GM18907 (cell line): ENCODE measurements around the gene TWIST1.

Experiments
- ATAC-seq: cut with Tn5 transposase; IDR thresholded peaks from one replicate; pipeline ENCODE4 v1.9.1; 2021; ENCODE audit warnings: mild to moderate bottlenecking, moderate library complexity; ENCODE audit not compliant: unreplicated experiment

The TWIST1 gene

DNA sequence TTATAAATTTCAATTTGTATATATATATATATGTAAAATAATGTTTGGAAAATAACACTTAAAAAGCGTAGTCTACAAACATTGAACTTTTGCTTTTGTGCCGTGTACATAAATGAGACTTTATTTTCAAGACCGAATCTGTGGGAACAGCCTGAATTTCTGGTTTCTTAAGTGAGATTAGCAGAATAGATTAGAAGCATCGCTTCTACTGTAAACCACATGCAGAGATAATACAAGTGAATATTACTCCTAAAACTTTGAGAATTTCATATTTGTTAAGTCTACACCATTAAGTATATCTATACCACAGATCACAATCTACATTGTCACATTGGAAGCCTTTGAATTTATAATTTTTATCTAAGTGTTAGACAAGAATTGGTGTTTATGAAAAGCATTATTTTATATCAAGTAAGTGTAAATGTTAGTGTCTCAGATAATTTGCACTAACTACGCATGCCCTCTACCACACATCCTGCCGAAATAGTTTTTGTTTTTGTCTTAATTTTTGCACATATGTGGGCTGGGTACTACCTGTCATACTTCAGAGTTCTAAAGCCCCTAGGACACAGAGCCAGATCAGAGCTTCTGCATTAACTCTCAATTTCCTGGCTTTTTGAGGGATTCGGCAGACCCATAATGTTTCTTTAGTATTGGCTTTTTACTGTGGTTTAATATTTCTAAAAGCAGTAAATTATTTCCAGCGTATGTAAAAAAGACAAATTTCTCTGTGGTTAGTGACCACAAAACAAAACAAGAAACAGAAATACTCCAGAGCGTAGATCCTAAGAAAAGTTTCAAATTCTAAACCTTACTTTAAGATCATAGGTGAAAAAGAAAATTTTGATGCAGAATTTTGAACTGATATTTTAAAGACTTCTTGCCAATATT, 20.0 kb downstream of the TWIST1 start:
- no peak for ATAC-seq

DNA sequence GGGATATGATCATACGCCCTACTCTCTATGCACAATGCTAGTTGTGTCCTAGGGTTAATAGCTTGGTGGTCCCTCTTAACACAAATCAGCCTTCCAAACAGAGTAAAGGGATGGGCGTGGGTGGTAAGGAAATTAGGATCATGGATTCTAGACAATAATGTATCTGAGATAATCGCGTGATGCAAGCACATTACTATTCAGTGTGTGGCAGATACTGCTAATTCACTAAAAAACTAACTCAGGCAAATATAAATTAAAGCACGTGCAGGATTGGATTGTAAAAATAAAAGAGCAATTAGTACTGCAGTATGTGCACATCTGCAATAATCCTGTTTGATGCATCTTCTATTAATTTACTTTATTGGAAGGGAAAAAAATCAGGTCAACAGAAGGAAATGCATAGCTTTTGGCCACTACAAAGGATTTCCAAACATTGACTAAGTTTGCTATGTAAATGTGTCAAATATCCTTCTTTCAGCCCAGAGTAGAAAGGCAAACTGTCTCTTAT, 22.0 kb downstream of the TWIST1 start:
- no peak for ATAC-seq

DNA sequence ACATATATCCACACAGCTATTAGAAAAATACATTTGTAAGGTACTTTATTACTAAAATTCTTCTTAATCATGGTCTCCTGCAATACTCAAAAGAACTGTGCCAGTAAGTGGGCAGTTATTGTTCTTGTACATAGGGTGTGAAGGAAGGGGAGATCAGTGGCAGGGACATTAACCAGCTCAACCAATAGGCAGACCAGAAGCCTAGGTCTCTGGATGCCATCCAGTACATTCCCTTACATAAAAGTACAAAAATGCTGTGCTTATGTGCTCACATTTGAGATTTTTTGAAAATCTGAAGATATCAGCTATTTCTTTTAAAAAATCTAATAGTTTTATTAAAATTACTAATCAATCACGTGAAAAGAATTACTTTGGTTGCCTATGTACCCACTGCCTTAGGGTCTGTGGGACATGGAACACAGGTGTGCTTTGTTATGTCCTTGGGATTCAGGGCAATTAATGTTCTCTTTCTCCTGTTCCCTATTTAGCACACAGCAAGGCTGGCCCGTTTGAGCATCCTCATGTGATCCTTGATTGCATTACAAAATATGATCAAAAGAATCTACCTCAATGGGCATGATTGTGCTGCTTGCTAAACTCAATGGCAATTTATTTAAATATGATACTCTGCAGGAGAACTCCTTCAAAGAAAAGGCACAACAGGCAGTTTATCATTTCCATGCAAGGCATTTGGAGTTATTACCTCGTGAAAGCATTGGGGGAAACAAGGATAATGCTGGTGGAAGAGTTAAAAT, 22.7 kb downstream of the TWIST1 start:
- no peak for ATAC-seq

DNA sequence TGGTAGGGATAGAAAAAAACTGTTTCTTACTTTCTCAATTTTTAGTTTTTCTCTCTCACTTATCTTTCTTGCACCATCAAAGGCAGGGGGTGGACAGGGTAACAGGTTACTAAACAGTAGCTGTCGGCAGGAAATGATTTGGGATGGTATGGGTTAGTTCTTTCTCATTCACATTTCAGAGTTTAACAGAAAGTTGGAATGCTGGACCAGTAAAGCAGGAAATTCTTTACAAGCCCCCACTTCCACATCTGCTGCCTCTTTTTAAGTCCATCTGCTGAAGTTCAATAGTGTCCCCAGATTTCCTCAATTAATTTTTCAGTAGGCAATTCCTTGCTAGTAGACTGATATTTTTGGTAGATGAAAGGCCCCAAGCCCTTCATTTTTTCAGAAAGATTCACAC, 23.3 kb downstream of the TWIST1 start:
- no peak for ATAC-seq

DNA sequence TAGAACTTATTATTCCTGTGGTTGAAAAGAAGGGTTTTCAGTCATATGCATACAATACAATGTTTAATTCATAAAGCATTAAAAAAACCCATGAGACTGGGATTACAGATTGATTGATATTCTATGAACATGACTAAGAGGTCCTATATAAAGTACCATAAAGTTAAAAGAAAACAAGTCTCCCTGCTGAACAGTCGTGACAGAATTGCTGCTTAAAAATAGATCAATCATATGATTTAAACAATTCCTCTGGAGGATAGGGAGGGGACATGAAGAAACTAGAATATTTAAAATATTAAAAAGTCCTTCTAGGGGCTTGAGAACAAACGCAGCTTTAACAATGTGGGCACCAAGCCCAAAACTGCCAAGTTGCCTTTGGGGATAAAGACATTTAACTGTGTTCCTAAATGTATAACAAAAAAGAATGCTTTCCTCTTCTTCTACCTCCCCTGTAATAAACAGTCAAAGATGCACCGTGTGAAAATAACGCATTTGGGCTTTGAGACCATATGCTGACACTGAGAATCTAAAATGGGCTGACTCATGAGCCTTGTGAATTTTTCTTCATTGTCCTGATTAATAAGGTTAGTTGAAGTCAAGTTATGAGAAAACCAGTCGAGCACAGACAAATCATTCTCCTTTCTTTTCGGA, 25.8 kb downstream of the TWIST1 start:
- no peak for ATAC-seq

DNA sequence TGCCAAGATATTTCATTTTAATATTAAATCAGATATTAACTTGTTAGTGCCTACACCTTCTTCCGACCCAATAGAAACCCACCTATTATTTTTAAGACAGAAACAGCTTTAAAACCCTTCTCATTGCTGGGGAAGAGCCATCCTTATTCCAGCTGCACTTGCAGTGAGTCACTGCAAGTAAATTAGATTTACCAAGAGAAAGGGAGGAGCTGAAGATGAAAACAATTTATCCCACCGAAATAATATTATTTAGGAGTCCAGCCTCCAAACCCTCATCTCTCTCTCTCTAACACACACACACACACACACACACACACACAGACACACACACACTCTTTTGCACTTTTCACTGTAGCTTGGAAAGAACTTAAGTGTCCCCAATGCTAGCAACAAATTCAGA, 26.9 kb downstream of the TWIST1 start:
- ATAC-seq: no peak

DNA sequence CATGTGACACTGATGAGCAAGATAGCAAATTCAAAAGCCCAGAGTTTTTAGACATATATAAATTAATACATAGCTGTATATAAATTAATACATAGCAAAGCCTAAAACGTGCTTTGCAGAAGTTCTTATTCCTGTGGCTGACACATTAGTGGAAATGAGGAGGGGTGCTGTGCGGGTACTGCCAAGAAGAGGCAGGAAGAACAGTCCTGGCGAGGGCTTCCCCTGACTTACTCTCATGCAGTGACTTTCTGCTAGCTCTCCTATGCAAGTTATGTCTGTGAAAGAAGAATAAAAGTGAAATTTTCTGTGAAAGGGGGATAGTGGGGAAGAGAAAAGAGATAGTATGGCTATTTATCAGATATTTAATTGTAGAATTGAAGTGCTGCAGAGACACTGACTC, 27.6 kb downstream of the TWIST1 start:
- no peak for ATAC-seq

DNA sequence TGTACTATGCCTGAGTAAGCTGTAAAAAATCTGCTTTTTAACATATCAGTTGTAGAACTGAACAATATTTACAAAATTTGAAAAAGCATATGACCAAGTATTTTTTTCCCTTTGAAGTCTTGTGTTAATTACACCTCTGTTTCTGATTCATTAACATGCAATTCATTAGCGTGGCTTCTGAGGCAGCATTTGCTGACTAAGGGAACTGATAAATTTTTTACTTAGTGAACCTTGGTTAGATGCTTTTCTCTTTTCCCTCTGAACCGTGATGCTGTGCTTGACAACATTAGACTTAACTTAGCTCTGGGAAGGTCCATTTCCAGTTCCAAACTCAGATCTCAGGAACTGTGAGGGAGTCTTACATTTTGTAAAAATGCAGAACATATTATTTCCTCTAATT, 28.1 kb downstream of the TWIST1 start:
- no peak for ATAC-seq

DNA sequence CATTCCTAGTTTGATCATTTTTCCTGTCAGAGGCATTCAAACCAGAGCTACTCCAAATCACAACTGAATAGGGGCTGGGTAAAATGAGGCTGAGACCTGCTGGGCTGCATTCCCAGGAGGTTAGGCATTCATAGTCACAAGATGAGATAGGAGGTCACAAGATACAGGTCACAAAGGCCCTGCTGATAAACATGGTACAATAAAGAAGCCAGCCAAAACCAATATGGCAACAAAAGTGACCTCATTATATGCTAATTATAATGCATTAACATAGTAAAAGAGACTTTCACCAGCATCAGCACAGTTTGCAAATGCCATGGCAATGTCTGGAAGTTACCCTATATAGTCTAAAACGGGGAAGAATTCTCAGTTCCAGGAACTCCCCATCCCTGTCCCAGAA, 37.3 kb downstream of the TWIST1 start:
- no peak for ATAC-seq

DNA sequence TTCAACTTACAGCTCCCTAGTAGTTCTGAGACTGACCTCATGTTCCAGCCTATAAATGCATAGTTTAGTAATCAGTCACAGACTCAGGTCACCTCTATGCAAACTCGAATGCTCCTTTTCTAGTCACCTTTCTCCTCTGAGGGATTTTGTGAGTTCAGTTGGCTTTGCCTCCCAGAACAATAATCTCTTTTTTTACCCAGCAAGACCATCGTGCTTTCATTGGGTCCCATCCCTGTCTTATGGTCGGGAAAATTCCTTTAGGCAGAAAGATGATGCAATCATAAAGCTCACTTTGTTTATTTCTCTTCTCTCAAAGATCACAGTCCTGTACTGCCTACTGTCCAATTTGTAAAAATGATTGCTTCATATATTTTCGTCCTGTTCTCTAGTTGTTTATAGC, 38.4 kb downstream of the TWIST1 start:
- ATAC-seq: no peak

DNA sequence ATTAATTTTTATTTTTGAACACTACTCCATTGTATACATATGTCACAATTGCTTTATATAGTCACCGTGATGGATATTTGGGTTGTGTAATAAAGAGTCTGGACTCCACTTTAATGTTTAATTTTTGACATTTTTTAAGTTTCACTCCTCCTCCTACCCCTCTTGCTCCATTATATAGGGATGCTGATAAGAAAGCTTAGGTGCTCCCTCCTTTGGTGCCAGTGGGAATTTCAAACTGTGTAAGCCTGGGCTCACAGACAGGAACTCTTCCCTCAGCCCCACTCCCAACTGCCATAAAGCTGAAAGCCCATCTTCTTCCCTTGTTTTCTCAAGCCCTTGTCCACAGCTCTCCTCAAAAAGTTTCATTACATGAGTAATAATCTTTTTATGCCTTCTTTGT, 47.6 kb downstream of the TWIST1 start:
- ATAC-seq: no peak

DNA sequence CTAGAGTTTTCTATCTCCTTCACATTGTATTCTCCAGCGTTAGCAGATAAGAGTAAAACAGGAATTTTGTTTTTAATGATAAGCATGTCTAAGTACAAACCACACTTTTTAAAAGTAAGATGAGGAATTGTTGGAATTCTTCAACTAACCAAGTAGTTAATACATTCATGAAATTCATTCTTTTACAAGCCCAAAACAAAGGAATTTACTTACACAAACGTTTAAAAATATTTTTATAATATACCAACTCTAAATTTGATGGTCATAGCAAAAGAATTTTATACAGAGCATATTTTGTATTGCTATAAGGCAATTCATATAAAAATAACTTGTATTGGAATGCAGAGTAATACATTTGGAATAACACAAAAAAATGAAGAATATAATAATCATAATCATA, 51.3 kb downstream of the TWIST1 start:
- no peak for ATAC-seq
